Ovary (tissue), 3 donors: ENCODE data around the gene THBS4.

Source experiments
- CTCF ChIP-seq, 3 donors: fragments of 450-650 bp in 2 of 3; fragments of 200-600 bp in 1 of 3; IDR thresholded peaks; one replicate each; pipeline versions ENCODE4 v1.5.1 to v1.8.0; 2016 to 2022; ENCODE audit warnings: antibody characterized with exemption in 3 of 3, mild to moderate bottlenecking in 1 of 3
- EP300 ChIP-seq: sonication (generic); formaldehyde crosslinking; IDR thresholded peaks from one replicate; pipeline ENCODE4 v1.6.1; 2017; ENCODE audit warnings: antibody characterized with exemption
- POLR2A ChIP-seq: fragments of 450-650 bp; IDR thresholded peaks from one replicate; pipeline ENCODE4 v1.6.1; 2017; ENCODE audit warnings: antibody characterized with exemption, mild to moderate bottlenecking, moderate library complexity
- donor health status: DM: no; HTN: no; CAD: no.

GRCh38 chr5:79990598-79991507, 44.3 kb upstream of the THBS4 start, which contains the start of gene MTX3:
- TF ChIP-seq CTCF (IDR thresholded peaks at IDR 0.05), result no peak
- TF ChIP-seq POLR2A, result peak; percentile 33
- TF ChIP-seq EP300, result no peak
